HG03045 (cell line): Measurements from ENCODE around the gene GABRA4.

ENCODE experiments used
- ATAC-seq: cut with Tn5 transposase; IDR thresholded peaks from one replicate; pipeline ENCODE4 v1.9.1; 2021; ENCODE audit warnings: mild to moderate bottlenecking, moderate library complexity; ENCODE audit not compliant: unreplicated experiment

Gene GABRA4

DNA sequence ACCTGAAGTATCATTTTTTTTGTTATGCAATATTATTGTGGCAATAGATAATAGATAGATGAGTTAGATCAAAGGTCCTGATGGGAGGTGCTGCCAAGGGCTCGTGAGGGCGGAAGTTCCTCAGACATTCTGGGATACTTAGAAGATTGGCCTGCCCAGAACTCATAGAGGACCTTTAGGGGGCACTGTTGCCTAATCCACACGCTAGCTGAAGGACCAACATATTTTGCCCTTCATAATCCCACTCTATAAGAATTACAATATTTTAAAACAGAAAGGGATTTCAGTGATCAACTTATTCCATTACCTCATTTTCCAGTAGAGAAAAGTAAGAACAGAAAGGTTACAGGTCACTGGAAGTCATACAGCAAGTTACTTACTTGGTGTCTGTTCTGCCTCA is 61.4 kb downstream of the GABRA4 start:
- ATAC-seq = peak; percentile 72

DNA sequence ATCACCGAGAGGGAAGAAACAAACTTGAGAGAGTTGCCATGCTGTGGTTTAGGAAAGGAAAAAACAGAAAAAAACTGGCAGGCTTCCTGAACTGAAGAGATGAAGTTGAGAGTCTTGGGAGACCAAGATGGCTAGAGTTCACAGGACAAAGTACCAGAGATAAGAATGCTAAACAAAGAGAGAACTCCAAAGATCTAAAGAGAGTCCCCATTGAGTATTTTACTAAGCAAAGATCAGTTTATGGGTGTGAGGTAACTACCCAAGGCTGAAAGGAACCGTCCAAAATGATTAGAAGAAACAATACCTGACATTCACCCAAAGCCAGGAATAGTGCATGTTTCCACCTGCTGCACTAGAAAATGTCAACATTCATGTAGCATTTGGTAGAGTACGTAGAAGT is 62.5 kb downstream of the GABRA4 start:
- no peak for ATAC-seq

DNA sequence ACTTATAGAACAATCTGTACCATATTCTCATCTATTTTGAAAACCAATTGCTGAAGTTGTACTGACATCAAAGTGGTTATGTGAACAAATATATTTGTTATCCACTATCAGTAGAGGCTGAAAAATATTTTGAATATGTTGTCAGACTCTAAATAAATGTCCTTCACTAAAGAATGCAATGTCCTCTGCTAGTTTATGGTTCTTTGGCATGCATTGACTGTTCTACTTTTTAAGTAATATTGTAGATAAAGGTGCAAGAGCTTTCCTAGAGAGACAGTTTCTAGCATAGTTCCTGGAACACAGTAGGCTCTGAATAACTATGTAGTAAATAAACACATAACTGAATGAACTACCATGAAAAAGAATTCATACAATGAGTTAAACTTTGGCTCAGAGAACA is 66.2 kb downstream of the GABRA4 start:
- no peak for ATAC-seq

- no peak for ATAC-seq
Observed at GRCh38 chr4:46924789-46925529, 68.4 kb downstream of the GABRA4 start.

GRCh38 chr4:46922205-46922604 is 71.2 kb downstream of the GABRA4 start:
- ATAC-seq = no peak

GRCh38 chr4:46909078-46909477 is 84.3 kb downstream of the GABRA4 start, which contains the start of gene COX7B2:
Gene COX7B2, minus strand, starts transcription at chr4:46909245. Its CDS starts 174,053 bp downstream, at chr4:46735192.
- ATAC-seq = no peak

DNA sequence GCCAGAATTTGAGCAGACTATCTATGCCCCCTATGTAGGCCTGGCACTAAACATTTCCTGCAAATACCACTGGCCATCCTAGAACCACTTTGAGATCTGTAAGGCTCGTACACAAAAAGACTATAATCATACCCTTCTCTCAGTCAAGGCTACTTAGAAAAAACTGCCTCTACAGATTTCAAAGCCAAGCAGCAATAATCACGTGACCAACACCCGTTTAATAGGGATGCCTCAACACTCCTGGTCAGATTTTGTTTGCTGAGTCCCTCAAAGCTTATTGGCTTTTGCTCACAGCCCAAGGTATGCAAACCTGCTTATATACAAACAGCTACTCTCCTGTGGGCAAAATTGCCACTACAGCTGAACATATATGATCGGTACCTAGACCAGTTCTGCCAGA is 85.2 kb downstream of the GABRA4 start:
- ATAC-seq = no peak

GRCh38 chr4:46900082-46900481 is 93.3 kb downstream of the GABRA4 start:
- no peak for ATAC-seq

- ATAC-seq = no peak
Observed at GRCh38 chr4:46894826-46895225, 98.6 kb downstream of the GABRA4 start.

GRCh38 chr4:46890056-46890455 is 103.3 kb downstream of the GABRA4 start:
- ATAC-seq = no peak

- ATAC-seq = no peak
Observed at GRCh38 chr4:46889410-46889809, 104.0 kb downstream of the GABRA4 start.

GRCh38 chr4:46886711-46887110 is 106.7 kb downstream of the GABRA4 start:
- no peak for ATAC-seq

DNA sequence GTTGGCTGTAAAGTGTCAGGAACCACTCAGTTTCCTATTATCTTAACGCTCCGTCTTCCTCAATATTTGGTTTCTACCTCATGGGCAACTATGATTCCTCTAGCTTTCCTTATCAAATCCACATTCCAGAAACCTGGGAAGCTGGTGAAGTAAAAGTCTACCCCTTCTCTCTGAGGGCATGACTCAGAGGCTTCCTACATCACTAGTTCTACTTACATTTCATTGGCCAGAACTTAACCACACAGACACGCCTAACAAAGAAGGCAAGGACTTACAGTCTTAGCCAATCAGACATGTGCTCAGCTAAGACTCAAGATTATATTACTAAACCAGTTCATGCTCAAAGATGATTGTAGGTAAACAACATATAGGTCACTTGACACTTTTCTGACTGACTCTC is 114.7 kb downstream of the GABRA4 start:
- no peak for ATAC-seq

DNA sequence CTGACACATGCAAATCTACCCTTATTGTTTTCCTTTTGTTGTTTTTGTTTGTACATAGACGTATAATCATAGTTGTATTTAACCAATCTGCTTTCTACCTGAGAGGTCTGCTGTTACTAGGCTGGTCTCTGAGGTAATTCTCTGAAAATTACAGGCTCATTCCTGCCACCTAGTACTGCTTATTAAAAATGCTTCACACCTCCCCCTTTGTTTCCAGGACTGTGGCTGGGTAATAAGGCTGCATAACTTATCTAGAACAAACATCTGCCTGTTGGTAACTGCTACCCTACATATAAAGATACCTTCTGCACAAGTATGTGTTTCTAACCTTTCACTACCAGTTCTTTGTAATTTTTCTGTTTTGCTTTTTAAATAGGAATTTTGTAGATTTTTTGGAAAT is 118.6 kb downstream of the GABRA4 start:
- no peak for ATAC-seq

DNA sequence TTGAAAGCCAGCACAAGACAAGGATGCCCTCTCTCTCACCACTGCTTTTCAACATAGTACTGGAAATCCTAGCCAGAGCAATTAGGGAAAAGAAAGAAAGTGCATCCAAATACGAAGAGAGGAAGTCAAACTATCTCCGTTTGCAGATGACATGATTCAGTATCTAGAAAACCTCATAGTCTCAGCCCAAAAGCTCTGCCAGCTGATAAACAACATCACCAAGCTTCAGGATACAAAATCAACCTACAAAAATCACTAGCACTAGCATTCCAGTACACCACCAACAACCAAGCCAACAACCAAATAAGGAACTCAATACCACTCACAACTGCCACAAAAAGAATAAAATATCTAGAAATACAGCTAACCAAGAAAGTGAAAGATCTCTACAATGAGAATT is 123.0 kb downstream of the GABRA4 start:
- ATAC-seq = no peak
